ENCODE results near the gene PDZD7. TPM values are rescaled to one million over a fixed set of nuclear protein-coding genes. Genes with fewer than 3 reads are reported as not detected.

PDZD7 gene
- total RNA-seq, 1 donor from 2014 or later: 0.29 TPM

- Mint-ChIP-seq H3K27ac (no peak overlapping the region), H3K4me1 (ENCODE audit: low read depth) (peaks cover 34% of the 10 kb centered on the region), H3K27me3 (no peaks in the 10 kb centered on the region), H3K4me3 (ENCODE audit: low read depth) (no peak overlapping the region), H3K36me3 (ENCODE audit: insufficient read depth) (peaks cover 9% of the 10 kb centered on the region), H3K9me3 (ENCODE audit: low read depth) (no peaks in the 10 kb centered on the region)
- peak; percentile 3 for DNase-seq (ENCODE audit: low spot score, unreplicated experiment)
- no peak for TF ChIP-seq CTCF (IDR thresholded peaks at IDR 0.05; ENCODE audit: unreplicated experiment)
Measured at GRCh38 chr10:100972115-100972903, 58.6 kb downstream of the PDZD7 start.

GRCh38 chr10:100970914-100971811, 59.8 kb downstream of the PDZD7 start:
- Mint-ChIP-seq H3K9me3 (ENCODE audit: low read depth) (no peaks in the 10 kb centered on the region), H3K4me3 (ENCODE audit: low read depth) (peak overlapping the region; percentile 79), H3K27me3 (no peaks in the 10 kb centered on the region), H3K27ac (peak overlapping the region; percentile 95), H3K4me1 (ENCODE audit: low read depth) (peaks cover 31% of the 10 kb centered on the region), H3K36me3 (ENCODE audit: insufficient read depth) (peaks cover 3% of the 10 kb centered on the region)
- DNase-seq (ENCODE audit: low spot score, unreplicated experiment): peak; percentile 12
- TF ChIP-seq CTCF (IDR thresholded peaks at IDR 0.05; ENCODE audit: unreplicated experiment): no peak

GRCh38 chr10:100970076-100970913, 60.6 kb downstream of the PDZD7 start:
- Mint-ChIP-seq H3K27ac (peak overlapping the region; percentile 95), H3K4me1 (ENCODE audit: low read depth) (peaks cover 31% of the 10 kb centered on the region), H3K4me3 (ENCODE audit: low read depth) (peak overlapping the region; percentile 79), H3K36me3 (ENCODE audit: insufficient read depth) (peaks cover 3% of the 10 kb centered on the region), H3K9me3 (ENCODE audit: low read depth) (no peaks in the 10 kb centered on the region), H3K27me3 (no peaks in the 10 kb centered on the region)
- DNase-seq (ENCODE audit: low spot score, unreplicated experiment): no peak
- TF ChIP-seq CTCF (IDR thresholded peaks at IDR 0.05; ENCODE audit: unreplicated experiment): no peak

GRCh38 chr10:100969187-100970075, 61.5 kb downstream of the PDZD7 start, which contains the start of gene SEMA4G:
Gene SEMA4G, plus strand, starts transcription at chr10:100969504. Its CDS starts 3,409 bp downstream, at chr10:100972913.
- Mint-ChIP-seq H3K4me3 (ENCODE audit: low read depth) (peak within 1 kb of the TSS; percentile 79), H3K27me3 (no peaks in the 10 kb centered on the region), H3K9me3 (ENCODE audit: low read depth) (no peaks in the 10 kb centered on the region), H3K27ac (peak within 1 kb of the TSS; percentile 95), H3K36me3 (ENCODE audit: insufficient read depth) (peaks cover 3% of the 10 kb centered on the region), H3K4me1 (ENCODE audit: low read depth) (peaks cover 31% of the 10 kb centered on the region)
- DNase-seq (ENCODE audit: low spot score, unreplicated experiment): peak; percentile 76
- TF ChIP-seq CTCF (IDR thresholded peaks at IDR 0.05; ENCODE audit: unreplicated experiment): peak; percentile 88

All from progenitor cell of endocrine pancreas (in vitro differentiated cells).